ENCODE measurements around the gene TRPM6.

GRCh38 chr9:74855072-74855471, 32.6 kb downstream of the TRPM6 start:
- TF ChIP-seq ARNT (IDR thresholded peaks at IDR 0.05) (no peak), CTBP1 (IDR thresholded peaks at IDR 0.05; ENCODE audit: borderline replicate concordance) (no peak), SUZ12 (IDR thresholded peaks at IDR 0.05) (no peak), FOXK2 (IDR thresholded peaks at IDR 0.05) (no peak), ELF4 (IDR thresholded peaks at IDR 0.05) (no peak), FOXA1 (IDR thresholded peaks at IDR 0.05) (no peak), SP1 (IDR thresholded peaks at IDR 0.05) (no peak), FOXM1 (IDR thresholded peaks at IDR 0.05; ENCODE audit: borderline replicate concordance) (no peak), BHLHE40 (IDR thresholded peaks at IDR 0.05; ENCODE audit: borderline replicate concordance) (no peak), LEF1 (IDR thresholded peaks at IDR 0.05; ENCODE audit: borderline replicate concordance) (no peak), NFRKB (IDR thresholded peaks at IDR 0.05) (no peak)

Measured in HEK293T (cell line).